Measurements from ENCODE around the gene GSK3A. TPM values are rescaled to one million over a fixed set of nuclear protein-coding genes. Genes with fewer than 3 reads are reported as not detected.

The GSK3A gene
- total and polyA plus RNA-seq, 2 donors: 8.4 to 56.9 TPM

DNA sequence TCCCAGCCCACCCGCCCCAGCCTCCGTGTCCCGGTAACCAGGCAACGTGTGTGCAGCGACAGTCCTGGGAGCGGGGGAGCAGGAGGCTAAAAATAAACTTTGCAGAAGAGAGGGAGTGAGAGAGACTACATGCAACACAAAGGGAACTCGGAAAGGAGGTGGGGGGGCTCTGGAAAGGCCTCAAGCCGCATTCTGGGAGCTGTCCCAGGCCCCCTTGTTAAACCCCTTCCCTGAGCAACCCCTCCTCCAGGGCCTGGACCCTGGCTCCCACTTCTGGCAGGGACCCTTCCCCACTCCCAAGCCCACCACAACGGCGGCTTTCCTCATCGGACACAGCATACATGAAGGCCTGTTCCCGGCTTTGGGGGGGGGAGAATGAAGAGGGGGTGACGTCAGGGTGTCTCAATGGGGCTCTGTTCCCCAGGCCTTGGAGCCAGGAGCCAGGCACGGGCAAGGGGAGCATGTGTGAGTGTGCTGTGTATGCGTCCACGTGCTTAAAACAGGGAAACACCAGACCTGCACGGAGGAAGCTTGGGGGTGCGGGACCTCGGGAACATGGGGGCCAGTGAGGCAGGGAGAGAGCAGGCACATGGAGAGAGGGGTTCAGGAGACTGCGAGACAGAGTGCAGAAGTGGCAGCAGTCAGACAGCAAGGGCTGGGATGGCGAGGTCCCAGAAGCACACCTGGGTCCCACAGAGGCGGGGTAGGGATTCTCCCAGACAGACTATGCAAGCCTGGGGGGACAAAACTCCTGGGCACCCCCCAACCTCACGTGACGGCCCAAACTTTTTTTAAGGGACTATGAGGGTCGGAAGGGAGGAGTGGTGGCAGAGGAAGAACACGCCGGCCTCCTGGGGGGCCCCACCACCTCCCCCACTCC lies 10.2 kb upstream of the GSK3A start:
- 3% methylated on average over 27 of the region's 27 CpGs for WGBS
- DNase-seq (ENCODE audit: extremely low spot score): no peak
- Histone ChIP-seq H3K4me1 (ENCODE audit: insufficient read depth) (peaks cover 2% of the 10 kb centered on the region), H3K27ac (ENCODE audit: low read depth) (peak overlapping the region; percentile 98), H3K4me3 (ENCODE audit: low read depth, low read length) (peak overlapping the region; percentile 94), H3K36me3 (ENCODE audit: insufficient read depth) (no peaks in the 10 kb centered on the region)

GRCh38 chr19:42251572-42252358 lies 9.4 kb upstream of the GSK3A start:
- peaks cover 2% of the 10 kb centered on the region for H3K4me1 ChIP-seq (ENCODE audit: insufficient read depth)
- DNase-seq (ENCODE audit: extremely low spot score): no peak
- H3K4me3 ChIP-seq (ENCODE audit: low read depth, low read length): no peak overlapping the region
- no peaks in the 10 kb centered on the region for H3K36me3 ChIP-seq (ENCODE audit: insufficient read depth)
- 70% methylated on average over 4 of the region's 4 CpGs for WGBS
- H3K27ac ChIP-seq (ENCODE audit: low read depth): peak overlapping the region; percentile 61

DNA sequence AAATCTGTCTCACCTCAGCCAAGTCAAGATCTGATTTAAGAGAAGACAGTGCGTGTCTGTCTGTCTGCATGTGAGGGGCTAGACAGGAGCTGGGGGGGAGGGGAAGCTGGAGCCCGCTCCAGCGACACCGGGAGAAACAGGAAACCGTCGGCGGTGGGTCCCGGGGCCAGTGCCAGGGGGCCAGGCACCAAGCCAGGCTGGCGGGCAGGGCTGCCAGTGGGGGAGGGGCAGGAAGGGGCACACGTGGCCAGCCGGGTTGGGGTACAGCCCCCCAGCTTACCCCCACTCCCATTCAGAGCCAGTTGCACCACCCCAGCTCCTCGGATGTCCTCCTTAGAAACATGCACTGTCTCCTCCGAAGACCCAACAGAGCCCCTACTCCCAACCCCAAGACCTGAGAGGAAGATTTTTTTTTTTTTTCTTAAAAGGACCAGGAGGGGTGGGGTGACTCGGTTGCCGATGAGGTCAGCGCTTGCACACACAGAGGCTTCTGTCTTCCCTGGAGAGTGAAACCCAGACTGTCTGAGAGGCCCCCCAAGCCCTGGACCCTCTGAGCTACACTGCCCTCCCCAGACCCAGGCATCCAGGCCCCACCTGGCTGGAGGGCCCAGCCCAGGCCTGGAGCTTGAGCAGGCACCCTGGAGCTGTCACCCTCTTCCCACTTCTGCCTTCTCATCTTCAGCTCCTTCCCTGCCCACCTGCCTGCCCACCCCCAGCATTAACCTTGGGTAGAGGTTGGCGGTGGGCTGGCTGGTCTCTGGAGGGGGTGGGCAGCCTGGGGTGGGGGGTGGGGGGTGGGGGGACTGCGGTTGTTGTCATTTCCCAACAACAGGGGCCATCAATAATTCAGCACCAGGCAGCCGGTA lies 8.5 kb upstream of the GSK3A start:
- WGBS: 16% methylated on average over 19 of the region's 19 CpGs
- no peaks in the 10 kb centered on the region for H3K36me3 ChIP-seq (ENCODE audit: insufficient read depth)
- DNase-seq (ENCODE audit: extremely low spot score): no peak
- H3K4me3 ChIP-seq (ENCODE audit: low read depth, low read length): no peak overlapping the region
- H3K4me1 ChIP-seq (ENCODE audit: insufficient read depth): peaks cover 2% of the 10 kb centered on the region
- H3K27ac ChIP-seq (ENCODE audit: low read depth): peak overlapping the region; percentile 65

DNA sequence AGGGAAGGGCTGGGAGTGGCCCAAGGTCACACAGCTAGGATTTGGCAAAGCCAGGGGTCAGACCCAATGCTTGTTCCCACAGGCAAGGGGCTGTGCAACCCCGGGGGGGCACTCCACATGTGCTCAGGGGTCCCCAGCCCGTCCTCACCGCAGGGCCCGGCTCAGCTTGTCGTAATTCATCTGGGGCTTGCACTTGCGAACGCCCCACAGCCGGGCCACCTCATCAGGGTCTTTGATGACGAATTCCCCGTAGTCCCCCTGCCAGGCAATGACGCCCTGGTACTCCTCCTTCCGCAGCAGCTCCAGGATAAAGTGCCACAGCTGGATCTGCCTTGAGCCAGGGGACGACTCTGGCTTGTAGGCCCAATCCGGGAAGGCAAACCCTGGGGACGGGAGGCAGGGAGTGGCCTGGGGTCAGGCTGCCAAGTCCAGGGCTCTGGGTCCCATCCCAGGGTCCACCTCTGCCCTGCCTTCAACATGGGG lies 7.8 kb upstream of the GSK3A start:
- peaks cover 2% of the 10 kb centered on the region for H3K4me1 ChIP-seq (ENCODE audit: insufficient read depth)
- no peak overlapping the region for H3K4me3 ChIP-seq (ENCODE audit: low read depth, low read length)
- H3K27ac ChIP-seq (ENCODE audit: low read depth): no peak overlapping the region
- no peak for DNase-seq (ENCODE audit: extremely low spot score)
- WGBS: 56% methylated on average over 15 of the region's 15 CpGs
- no peaks in the 10 kb centered on the region for H3K36me3 ChIP-seq (ENCODE audit: insufficient read depth)

DNA sequence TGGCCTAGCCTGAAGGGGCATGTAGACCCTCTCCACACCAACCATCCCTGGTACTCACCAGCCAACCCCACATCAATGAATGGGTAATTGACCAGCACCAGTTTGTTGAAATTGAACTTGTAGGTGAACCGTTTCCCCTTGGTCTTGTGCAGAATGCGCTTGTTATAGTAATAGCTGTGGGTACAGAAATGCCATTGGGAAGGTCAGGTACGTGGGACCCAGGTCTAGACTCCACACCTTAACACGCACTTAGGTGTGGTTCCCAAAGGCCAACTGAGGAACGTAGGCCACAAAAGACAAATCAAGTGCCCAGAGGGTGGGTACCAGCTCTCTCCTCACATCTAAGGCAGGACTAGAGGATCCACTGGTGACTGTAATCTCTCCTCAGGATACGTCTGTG lies 7.4 kb upstream of the GSK3A start:
- 75% methylated on average over 6 of the region's 6 CpGs for WGBS
- Histone ChIP-seq H3K27ac (ENCODE audit: low read depth) (no peak overlapping the region), H3K36me3 (ENCODE audit: insufficient read depth) (no peaks in the 10 kb centered on the region), H3K4me1 (ENCODE audit: insufficient read depth) (peaks cover 2% of the 10 kb centered on the region), H3K4me3 (ENCODE audit: low read depth, low read length) (no peak overlapping the region)
- DNase-seq (ENCODE audit: extremely low spot score): no peak

DNA sequence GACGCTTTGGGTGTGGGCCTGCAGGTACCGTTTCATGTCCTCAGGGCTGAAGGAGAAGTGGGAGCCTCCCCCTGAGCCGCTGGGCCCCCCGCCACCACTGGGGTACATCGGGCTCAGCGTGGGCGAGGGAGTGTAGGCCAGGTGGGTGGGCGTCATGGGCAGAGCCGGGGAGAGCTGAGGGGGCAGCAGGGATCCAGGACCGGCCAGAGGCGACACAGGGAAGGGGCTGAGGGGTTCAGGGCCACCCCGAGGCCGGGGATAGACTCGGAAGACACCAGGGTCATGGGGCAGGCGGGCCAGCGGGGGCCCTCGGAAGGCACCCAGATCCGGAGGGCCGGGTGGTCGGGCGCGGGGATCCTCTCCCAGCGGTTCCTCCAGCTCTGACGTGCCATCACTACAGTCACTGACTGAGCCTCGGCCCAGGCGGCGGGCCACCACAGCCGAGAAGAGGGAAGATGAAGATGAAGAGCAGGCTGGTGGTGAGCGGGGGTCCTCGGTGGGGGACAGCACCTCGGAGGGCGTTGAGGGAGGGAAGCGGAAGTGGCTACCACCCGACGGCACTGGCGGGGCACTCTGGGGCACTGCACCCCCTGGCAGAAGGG lies 6.8 kb upstream of the GSK3A start:
- peaks cover 2% of the 10 kb centered on the region for H3K4me1 ChIP-seq (ENCODE audit: insufficient read depth)
- H3K27ac ChIP-seq (ENCODE audit: low read depth): no peak overlapping the region
- WGBS: 84% methylated on average over 36 of the region's 36 CpGs
- no peak overlapping the region for H3K4me3 ChIP-seq (ENCODE audit: low read depth, low read length)
- no peaks in the 10 kb centered on the region for H3K36me3 ChIP-seq (ENCODE audit: insufficient read depth)
- no peak for DNase-seq (ENCODE audit: extremely low spot score)

DNA sequence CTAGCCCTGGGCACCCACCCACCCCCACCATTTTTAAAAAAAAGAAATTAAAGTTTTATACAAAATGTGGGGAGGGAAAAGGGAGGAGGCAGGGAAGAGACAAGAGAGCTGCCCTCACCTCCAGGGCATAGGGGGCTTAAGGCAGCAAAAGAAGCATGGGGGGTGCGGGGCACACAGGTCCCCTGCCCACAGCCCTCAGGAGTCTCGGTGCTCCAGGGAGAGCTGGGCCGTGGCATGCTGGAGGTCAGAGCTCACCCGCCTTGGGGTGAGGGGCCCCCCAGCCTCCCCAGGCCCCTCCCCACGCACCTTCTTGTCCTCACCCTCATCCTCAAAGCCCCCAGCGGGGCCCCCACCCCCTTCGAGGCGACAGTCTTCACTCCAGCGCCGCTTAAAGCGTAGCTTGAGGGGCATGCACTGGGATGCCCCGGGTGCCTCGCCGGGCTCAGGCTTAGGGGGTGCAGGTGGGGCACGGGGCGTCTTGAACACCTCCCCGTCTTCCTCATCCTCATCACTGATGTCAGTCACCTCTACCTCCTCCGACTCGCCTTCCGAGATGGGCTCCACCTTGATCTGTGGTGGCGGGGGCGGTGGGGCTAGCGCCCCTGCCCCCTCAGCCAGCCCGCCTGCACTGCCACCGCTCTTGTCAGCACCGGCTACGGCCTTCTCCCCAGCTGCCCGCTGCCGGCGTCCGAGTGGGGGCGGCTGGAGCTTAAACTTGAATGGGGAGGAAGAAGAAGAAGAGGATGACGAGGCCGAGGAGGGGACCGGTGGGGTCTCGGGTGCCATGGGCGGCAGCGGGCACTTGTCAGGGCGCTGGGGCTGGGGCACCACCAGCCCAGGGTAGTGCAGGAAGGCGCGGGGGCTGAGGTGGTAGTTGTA lies 6.1 kb upstream of the GSK3A start:
- H3K4me3 ChIP-seq (ENCODE audit: low read depth, low read length): no peak overlapping the region
- H3K36me3 ChIP-seq (ENCODE audit: insufficient read depth): no peaks in the 10 kb centered on the region
- WGBS: 87% methylated on average over 41 of the region's 41 CpGs
- no peak for DNase-seq (ENCODE audit: extremely low spot score)
- H3K4me1 ChIP-seq (ENCODE audit: insufficient read depth): peaks cover 2% of the 10 kb centered on the region
- no peak overlapping the region for H3K27ac ChIP-seq (ENCODE audit: low read depth)

- peaks cover under 1% of the 10 kb centered on the region for H3K4me1 ChIP-seq (ENCODE audit: insufficient read depth)
- 87% methylated on average over 6 of the region's 6 CpGs for WGBS
- no peaks in the 10 kb centered on the region for H3K36me3 ChIP-seq (ENCODE audit: insufficient read depth)
- H3K27ac ChIP-seq (ENCODE audit: low read depth): no peak overlapping the region
- no peak overlapping the region for H3K4me3 ChIP-seq (ENCODE audit: low read depth, low read length)
- no peak for DNase-seq (ENCODE audit: extremely low spot score)
Observed at GRCh38 chr19:42247640-42248199, 5.3 kb upstream of the GSK3A start.

- no peak overlapping the region for H3K4me3 ChIP-seq (ENCODE audit: low read depth, low read length)
Observed at GRCh38 chr19:42246922-42247639, 4.7 kb upstream of the GSK3A start.

DNA sequence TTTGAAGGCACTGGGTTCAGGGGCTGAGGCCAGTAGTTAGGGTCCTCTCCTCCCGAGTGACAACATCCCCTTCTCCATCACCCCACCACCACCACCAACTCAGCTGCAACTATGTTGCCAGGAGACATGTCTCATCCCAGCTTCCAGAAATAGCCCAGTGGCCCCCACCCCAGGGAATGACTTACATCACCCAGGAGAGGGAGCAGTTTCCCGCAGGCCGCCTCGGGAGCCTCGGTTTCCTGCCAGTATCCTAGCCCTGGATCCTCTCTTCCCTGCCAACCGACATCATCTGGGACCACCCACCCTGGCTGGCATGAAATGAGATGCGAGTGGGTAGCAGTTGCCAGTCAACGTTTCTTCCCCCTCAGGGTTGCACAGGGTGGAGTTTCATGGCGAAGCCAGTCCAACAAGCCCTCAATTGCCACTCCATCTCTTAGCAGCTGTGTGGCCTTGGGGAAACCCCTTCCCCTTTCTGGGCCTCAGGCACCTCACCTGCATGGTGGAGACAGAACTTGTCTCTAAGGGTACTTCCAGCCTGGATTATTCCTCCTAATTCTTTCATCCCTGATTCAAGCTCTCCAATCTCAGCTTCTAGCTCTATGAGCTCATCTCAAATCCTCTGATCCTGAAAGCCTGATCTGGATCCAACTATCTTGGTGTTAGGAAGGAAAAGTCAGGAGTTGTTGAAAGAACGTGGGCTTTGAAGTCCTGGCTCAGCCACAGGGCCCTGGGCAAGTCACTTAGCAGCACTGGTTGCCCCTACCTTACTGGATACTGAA lies 3.9 kb upstream of the GSK3A start:
- no peak overlapping the region for H3K27ac ChIP-seq (ENCODE audit: low read depth)
- H3K4me3 ChIP-seq (ENCODE audit: low read depth, low read length): no peak overlapping the region
- peaks cover 4% of the 10 kb centered on the region for H3K4me1 ChIP-seq (ENCODE audit: insufficient read depth)
- 16% methylated on average over 10 of the region's 10 CpGs for WGBS
- H3K36me3 ChIP-seq (ENCODE audit: insufficient read depth): no peaks in the 10 kb centered on the region
- no peak for DNase-seq (ENCODE audit: extremely low spot score)

More at GRCh38 chr19:42246922-42247639, 4.7 kb upstream of the GSK3A start:
- no peak overlapping the region for H3K27ac ChIP-seq (ENCODE audit: low read depth)
- DNase-seq (ENCODE audit: extremely low spot score): no peak
- no peaks in the 10 kb centered on the region for H3K4me1 ChIP-seq (ENCODE audit: insufficient read depth)
- H3K36me3 ChIP-seq (ENCODE audit: insufficient read depth): no peaks in the 10 kb centered on the region
- 70% methylated on average over 7 of the region's 7 CpGs for WGBS

DNA sequence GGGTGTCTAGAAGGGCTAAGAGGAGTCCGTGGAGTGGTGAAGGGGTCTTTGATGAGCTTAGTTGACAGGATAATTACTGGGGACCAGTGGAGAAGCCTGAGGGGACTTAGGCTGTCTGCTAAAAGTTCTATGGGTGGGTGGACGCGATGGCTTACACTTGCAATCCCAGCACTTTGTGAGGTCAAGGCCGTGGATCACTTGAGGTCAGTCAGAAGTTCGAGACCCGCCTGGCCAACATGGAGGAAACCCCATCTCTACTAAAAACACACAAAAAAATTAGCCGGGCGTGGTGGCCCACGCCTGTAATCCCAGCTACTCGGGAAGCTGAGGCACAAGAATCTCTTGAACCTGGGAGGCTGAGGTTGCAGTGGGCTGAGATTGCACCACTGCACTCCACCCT lies 2.8 kb upstream of the GSK3A start:
- Histone ChIP-seq H3K4me1 (ENCODE audit: insufficient read depth) (peaks cover 4% of the 10 kb centered on the region), H3K27ac (ENCODE audit: low read depth) (no peak overlapping the region), H3K36me3 (ENCODE audit: insufficient read depth) (no peaks in the 10 kb centered on the region), H3K4me3 (ENCODE audit: low read depth, low read length) (no peak overlapping the region)
- no peak for DNase-seq (ENCODE audit: extremely low spot score)
- WGBS: 76% methylated on average over 10 of the region's 10 CpGs

Measured in urinary bladder (tissue), 4 donors.